Kidney (tissue), 14 donors: Measurements from ENCODE around the gene CLK2. TPM values are rescaled to one million over a fixed set of nuclear protein-coding genes. Genes with fewer than 3 reads are reported as not detected.
"Not testable (repeated sequence)": the region's sequence is repeated elsewhere in the genome, so short reads cannot be mapped to it uniquely, and the experiment has no call there.

ENCODE experiments used
- DNase-seq, 5 donors: peaks; one replicate each; pipeline ENCODE4 v3.0.0-alpha.2; 2013 to 2020
- FAIRE-seq: peaks from 2 replicates; lab custom pipeline; 2012; peaks lifted over from hg19 to GRCh38; lab: Jason Lieb, UNC
- H3K27ac ChIP-seq, 2 donors: one replicate each; pipeline ENCODE4 v1.7.0; 2013; ENCODE audit warnings: low read depth in 2 of 2, low read length in 2 of 2, inconsistent platforms in 1 of 2
- H3K27me3 ChIP-seq: one replicate; pipeline ENCODE4 v1.7.1; 2013; ENCODE audit warnings: low read length, inconsistent platforms; ENCODE audit not compliant: control insufficient read depth, insufficient read depth
- H3K36me3 ChIP-seq, 3 donors: one replicate each; pipeline versions ENCODE4 v1.7.0 to v1.7.1; 2013; ENCODE audit warnings: low read length in 3 of 3, control low read depth in 1 of 3, inconsistent platforms in 1 of 3; ENCODE audit not compliant: insufficient read depth in 3 of 3, control insufficient read depth in 2 of 3
- H3K4me1 ChIP-seq, 3 donors: one replicate each; pipeline versions ENCODE4 v1.7.0 to v1.7.1; 2013; ENCODE audit warnings: low read length in 3 of 3, inconsistent platforms in 1 of 3, low read depth in 1 of 3; ENCODE audit not compliant: control insufficient read depth in 2 of 3, insufficient read depth in 2 of 3
- H3K4me3 ChIP-seq, 3 donors: one replicate each; pipeline versions ENCODE4 v1.7.0 to v1.8.1; 2013; ENCODE audit warnings: low read length in 3 of 3, control low read depth in 1 of 3, inconsistent platforms in 1 of 3
- H3K9ac ChIP-seq, 3 donors: one replicate each; pipeline versions ENCODE4 v1.7.0 to v1.7.1; 2013; ENCODE audit warnings: low read length in 3 of 3, control low read depth in 1 of 3, inconsistent platforms in 1 of 3
- H3K9me3 ChIP-seq, 3 donors: one replicate each; pipeline versions ENCODE4 v1.7.0 to v1.7.1; 2013; ENCODE audit warnings: low read length in 3 of 3, control low read depth in 1 of 3, inconsistent platforms in 1 of 3; ENCODE audit not compliant: control insufficient read depth in 2 of 3, insufficient read depth in 1 of 3
- CTCF ChIP-seq: IDR thresholded peaks from 3 replicates; pipeline ENCODE4 v1.5.1; 2012; ENCODE audit warnings: mild to moderate bottlenecking, moderate library complexity, borderline replicate concordance; ENCODE audit not compliant: insufficient read depth; ENCODE audit errors: extremely low read depth
- intact Hi-C: fragments of 100-400 bp; cut with DNase I; formaldehyde crosslinking; loops from one replicate; pipeline ENCODE4 v1.11.1; 2022
- polyA plus RNA-seq: library from polyadenylated mRNA; stranded (reverse); fragments of 350-450 nt; fragmentation: Illumina TruSeq; extraction: RNeasy Lipid Tissue Mini Kit (QIAGEN cat#74804); gene quantifications from one replicate; pipeline ENCODE4 v1.2.3, GENCODE V29; 2014; ENCODE audit warnings: low read depth, low replicate concordance; ENCODE audit not compliant: insufficient read depth
- total RNA-seq: library from RNA; stranded (reverse); fragmentation: NEBNext Ultra II Directional; extraction: Animal tissue kit (Norgen Biotek cat#: 25700); gene quantifications from one replicate; pipeline ENCODE4 v1.2.1, GENCODE V29; 2021
- donor health status: control.
- donor health status: control.
- donor health status: control.
- donor health status: control.
- donor health status: control.
- donor health status: DM: yes; HTN: yes; CAD: no.
- donor health status: Normal renal cell carcinoma (clear cell type).

CLK2 gene
- total and polyA plus RNA-seq, 2 donors from 2014 or later = 28.9 to 59.7 TPM

- no peak overlapping the region for H3K27ac ChIP-seq
- TF ChIP-seq CTCF = no peak
- no peak overlapping the region for H3K9ac ChIP-seq
- intact Hi-C loops = no loop called here
- H3K4me3 ChIP-seq = peak overlapping the region in 1 of 3 donors; percentile 31
- H3K4me1 ChIP-seq = peaks cover 0 to 15% (median 7%) of the 10 kb centered on the region in 3 donors
- FAIRE-seq (no peak), DNase-seq (peak in 1 of 5 donors; percentile 84)
- no peaks in the 10 kb centered on the region for H3K27me3 ChIP-seq
- no peaks in the 10 kb centered on the region for H3K9me3 ChIP-seq
- no peaks in the 10 kb centered on the region for H3K36me3 ChIP-seq
These were observed 23.1 kb downstream of the CLK2 start for GRCh38 chr1:155250246-155250632.

DNA sequence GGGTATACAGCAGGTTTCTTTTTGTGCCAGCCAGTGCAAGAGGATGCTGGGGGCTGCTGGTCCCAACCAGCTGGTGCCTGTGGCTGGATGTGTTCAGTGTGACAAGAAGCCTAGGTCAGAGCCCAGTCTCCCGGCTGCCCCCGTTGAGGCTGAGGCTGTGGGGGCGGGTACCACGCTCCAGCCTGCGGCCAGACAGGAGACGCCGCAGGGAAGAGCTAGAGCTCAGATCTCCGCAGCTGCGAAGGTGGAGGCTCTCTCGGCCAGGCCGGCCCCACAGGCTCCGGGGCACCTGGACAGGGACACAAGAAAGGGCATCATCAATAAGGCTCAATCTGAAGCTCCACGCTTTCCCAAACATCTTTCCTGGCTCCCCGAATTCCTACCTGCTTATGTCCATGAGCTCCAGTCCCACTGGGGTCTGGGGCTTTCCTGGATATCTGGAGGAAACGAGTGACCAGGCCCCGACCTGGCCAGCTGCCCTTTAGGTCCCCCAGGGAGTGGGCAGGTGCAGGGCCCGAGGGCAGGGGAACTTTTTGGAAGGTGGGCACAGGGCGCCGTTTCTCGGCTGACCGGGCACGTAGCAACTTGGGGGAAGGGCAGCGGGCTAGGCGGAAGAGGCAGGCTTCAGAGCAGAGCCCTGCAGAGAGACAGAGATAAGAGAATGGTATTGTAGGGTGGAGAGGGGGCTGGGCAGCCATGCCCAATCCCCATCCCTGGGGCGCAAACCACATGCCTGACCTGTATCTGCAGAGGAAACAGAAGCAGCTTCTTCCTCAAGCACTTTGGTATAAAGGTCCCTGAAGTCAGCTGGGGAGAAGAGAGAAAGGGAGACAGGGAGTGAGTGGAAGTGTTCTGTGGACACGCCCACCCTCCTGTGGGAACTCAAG, 25.4 kb downstream of the CLK2 start:
- Histone ChIP-seq H3K27ac (no peak overlapping the region), H3K9me3 (no peaks in the 10 kb centered on the region), H3K27me3 (no peaks in the 10 kb centered on the region), H3K36me3 (no peaks in the 10 kb centered on the region), H3K4me1 (peaks cover 0 to 12% (median 11%) of the 10 kb centered on the region in 3 donors), H3K9ac (no peak overlapping the region), H3K4me3 (no peak overlapping the region)
- intact Hi-C loops = no loop called here
- FAIRE-seq (no peak), DNase-seq (peak in 1 of 5 donors; percentile 74)
- no peak for TF ChIP-seq CTCF

DNA sequence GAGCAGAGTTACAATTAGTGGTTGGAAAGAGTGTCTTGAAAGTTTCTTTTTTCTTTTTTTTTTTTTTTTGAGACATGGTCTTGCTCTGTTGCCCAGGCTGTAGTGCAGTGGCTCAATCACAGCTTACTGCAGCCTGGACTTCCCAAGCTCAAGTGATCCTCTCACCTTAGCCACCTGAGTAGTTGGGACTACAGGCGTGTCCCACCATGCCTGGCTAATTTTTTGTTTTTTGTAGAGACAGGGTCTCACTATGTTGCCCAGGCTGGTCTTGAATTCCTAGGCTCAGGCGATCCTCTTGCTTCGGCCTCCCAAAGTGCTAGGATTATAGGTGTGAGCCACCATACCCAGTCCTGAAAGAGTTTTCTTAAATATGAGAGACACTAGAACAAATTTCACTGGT, 26.5 kb downstream of the CLK2 start:
- DNase-seq, H3K4me3 ChIP-seq, H3K9ac ChIP-seq, intact Hi-C loops, H3K27ac ChIP-seq, H3K36me3 ChIP-seq, FAIRE-seq, H3K9me3 ChIP-seq, H3K27me3 ChIP-seq: not testable (repeated sequence)
- peaks cover 0 to 12% (median 11%) of the 10 kb centered on the region in 3 donors for H3K4me1 ChIP-seq

DNA sequence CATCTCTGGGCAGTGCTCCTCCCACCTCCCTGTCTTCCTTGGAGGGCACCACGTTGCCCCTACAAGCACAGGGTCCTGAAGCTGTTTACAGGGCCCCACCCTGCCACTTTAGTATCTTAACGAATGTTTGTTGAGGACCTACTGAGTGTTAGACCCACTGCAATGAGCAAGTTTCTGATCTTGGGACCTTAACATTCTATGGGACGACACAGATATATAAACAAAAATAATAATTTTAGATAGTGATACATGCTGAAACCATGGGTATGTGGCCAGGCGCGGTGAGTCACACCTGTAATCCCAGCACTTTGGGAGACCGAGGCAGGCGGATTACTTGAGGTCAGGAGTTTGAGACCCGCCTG, 28.2 kb downstream of the CLK2 start:
- peak overlapping the region in 2 of 3 donors; percentile 77 to 88 for H3K9ac ChIP-seq
- FAIRE-seq = no peak
- H3K9me3 ChIP-seq = no peaks in the 10 kb centered on the region
- intact Hi-C loops = no loop called here
- peak overlapping the region; percentile 89 to 90 for H3K27ac ChIP-seq
- H3K36me3 ChIP-seq = no peaks in the 10 kb centered on the region
- no peak for TF ChIP-seq CTCF
- H3K4me3 ChIP-seq = peak overlapping the region; percentile 77 to 85 (median 83)
- DNase-seq = no peak
- peaks cover 0 to 11% (median 9%) of the 10 kb centered on the region in 3 donors for H3K4me1 ChIP-seq
- H3K27me3 ChIP-seq = no peaks in the 10 kb centered on the region
